ENCODE results near the gene TMEM131L.

TMEM131L gene

GRCh38 chr4:153479101-153479500 is 12.9 kb downstream of the TMEM131L start:
- no peak for DNase-seq (ENCODE audit: low spot score)

- no peak for DNase-seq (ENCODE audit: low spot score)
These were observed 14.5 kb downstream of the TMEM131L start for GRCh38 chr4:153480704-153481103.

- DNase-seq (ENCODE audit: low spot score), result no peak
These were observed 15.3 kb downstream of the TMEM131L start for GRCh38 chr4:153481478-153481877.

GRCh38 chr4:153483432-153484418 is 17.6 kb downstream of the TMEM131L start:
- DNase-seq (ENCODE audit: low spot score), result no peak

GRCh38 chr4:153485359-153485758 is 19.2 kb downstream of the TMEM131L start:
- no peak for DNase-seq (ENCODE audit: low spot score)

GRCh38 chr4:153485860-153486259 is 19.7 kb downstream of the TMEM131L start:
- DNase-seq (ENCODE audit: low spot score), result no peak

DNA sequence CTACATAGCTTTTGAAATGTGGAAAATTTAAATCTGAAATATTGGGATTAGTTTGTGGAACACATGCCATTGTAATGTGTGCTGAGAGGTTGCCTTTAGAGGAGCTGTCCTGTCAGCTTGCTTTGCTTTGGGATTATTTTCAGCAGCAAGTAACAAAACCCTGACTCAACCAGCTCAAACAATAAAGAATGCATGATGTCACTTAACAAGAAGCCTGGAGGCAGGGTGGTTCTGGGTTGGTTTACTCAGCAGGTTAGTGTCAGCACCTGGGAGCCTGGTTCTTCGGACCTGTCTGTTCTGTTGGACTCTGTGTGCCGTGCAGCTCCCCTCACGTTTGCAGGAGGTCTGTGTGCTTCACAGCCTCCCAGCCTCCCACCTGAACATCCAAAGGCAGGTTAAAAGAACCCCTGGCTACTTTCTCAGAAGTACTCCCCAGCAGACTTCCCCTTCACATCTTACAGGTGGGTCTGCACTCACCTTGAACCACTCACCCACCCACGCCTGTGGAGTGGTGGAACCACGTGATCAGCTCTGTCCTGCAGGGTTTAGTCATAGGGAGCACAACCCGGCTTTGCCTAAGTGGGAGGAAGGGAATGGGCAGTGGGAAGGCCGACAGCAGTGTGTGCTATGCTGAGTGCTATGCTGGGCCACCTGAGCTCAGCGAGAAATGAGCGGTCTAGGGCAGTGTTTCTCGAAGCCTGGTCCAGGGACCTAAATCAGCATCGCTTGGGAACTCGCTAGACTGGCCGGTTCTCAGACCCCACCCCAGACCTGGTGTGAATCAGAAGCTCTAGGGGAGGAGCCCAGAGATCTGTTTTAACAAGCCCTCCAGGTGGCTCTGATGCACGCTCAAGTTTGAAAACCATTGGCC is 20.4 kb downstream of the TMEM131L start:
- no peak for DNase-seq (ENCODE audit: low spot score)

- no peak for DNase-seq (ENCODE audit: low spot score)
These were observed 22.1 kb downstream of the TMEM131L start for GRCh38 chr4:153488006-153488891.

GRCh38 chr4:153489856-153490558 is 23.8 kb downstream of the TMEM131L start:
- DNase-seq (ENCODE audit: low spot score), result no peak

DNA sequence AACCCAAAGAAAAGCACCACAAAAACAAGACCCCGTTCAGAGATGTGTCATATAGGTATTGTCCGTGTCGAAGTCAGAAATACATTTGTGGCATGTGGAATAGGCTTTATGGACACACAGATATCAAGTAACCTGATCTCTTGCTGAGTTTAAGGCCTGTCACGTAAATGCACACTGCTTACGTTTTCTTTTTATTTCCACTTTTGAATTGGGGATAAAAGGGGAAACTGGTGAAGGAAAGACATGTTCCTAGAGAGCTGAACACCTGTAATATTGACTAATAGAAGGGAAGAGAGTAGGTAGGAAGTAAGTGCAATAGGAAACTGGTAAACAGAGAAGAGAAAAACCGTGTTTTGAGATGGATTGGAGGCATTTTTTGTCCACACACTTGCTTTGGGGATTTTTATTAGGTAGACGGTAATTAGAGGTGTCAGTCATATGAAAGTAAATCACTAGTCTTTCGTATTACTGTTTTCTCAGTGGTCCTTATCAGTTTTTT is 24.9 kb downstream of the TMEM131L start:
- DNase-seq (ENCODE audit: low spot score), result no peak

DNA sequence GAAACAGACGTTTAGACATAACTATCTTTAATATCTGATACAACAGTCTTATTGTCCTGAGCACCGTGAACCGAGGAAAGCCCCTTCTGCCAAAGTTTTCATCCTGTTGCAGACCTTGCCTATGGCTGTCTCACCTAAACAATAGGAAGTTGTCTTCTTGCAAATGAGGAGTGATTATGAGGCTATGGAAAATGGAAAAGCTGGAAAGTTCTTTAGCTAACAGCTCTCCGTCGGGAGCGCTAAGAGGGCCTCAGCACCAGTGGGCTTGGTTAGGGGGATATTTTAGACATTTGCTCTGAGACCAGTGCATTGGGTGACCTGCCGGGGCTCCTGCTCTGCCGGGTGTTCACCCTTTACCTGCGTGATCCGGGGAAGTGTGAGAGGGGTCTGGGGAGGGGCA is 28.4 kb downstream of the TMEM131L start:
- DNase-seq (ENCODE audit: low spot score), result no peak

DNA sequence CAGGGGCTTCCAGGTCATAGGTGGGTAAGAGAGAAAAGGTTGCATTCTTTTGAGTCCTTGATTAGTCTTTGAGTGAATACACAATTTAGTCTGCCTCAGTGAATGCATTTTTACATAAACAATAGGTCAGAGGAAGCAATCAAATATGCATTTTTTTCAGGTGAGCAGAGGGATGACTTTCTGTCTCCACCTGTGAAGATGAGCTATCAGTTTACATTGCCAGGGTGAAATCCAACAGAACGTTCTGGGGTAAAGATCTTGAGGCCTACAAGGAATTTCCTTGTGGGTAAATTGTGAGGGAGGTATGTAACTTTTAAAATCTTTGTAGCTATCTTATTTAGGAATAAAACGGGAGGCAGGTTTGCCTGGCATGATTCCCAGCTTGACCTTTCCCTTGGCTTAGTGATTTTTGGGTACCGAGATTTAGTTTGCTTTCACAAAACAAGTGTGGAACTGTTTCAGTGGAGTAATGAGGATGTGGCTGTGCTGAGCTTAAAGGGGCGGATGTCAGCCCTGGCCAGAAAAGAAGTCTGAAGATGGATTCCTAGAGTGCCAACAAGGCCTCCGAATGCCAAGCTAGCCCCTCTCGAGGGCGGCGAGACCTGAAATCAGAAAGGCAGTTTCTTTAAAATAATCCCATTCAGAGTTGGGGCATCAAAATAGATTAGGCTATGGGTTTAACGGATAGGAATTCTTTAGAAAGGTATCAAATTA is 29.5 kb downstream of the TMEM131L start:
- DNase-seq (ENCODE audit: low spot score), result no peak

DNA sequence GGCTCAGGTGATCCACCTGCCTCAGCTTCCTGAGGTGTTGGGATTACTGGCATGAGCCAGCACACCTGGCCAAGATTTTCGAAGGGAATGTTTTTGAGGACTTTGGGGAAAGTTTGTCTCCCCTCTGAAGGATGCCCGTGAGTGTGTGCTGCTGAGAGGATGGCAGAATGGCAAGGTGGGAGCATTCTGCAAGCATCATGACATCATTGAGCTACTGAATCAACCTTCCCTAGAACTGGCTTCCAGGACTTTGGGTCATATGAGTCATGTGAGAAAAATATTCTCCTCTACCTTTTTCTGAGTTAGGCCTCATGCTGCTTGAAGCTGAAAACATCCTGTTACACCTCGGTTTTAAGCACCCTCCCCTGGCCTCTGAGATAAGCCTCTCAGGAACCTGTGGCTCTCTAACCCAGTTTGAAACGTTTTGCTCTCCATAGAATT is 31.0 kb downstream of the TMEM131L start:
- no peak for DNase-seq (ENCODE audit: low spot score)

- DNase-seq (ENCODE audit: low spot score), result no peak
These were observed 32.1 kb downstream of the TMEM131L start for GRCh38 chr4:153497988-153498967.

DNA sequence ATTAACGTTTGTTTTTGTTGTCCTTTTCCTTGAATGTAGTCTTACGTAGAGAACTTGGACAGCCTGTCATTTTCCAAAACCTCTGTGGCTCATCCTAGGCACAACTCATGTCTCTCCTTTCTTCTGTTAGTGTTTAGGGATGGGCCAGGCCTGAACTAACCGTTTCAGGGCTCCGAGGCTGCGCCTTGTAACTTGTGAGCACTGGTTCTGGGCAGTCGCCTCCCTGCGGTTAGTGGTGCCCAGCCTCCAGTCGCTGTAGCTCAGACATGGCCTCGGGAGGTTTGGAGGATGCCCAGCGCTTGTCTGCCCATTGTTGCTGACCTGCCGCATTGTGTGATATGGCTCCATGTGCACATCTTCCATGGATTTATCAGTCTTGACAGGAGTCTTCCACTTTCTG is 32.8 kb downstream of the TMEM131L start:
- DNase-seq (ENCODE audit: low spot score), result no peak

- no peak for DNase-seq (ENCODE audit: low spot score)
These were observed 35.4 kb downstream of the TMEM131L start for GRCh38 chr4:153501578-153501977.

DNA sequence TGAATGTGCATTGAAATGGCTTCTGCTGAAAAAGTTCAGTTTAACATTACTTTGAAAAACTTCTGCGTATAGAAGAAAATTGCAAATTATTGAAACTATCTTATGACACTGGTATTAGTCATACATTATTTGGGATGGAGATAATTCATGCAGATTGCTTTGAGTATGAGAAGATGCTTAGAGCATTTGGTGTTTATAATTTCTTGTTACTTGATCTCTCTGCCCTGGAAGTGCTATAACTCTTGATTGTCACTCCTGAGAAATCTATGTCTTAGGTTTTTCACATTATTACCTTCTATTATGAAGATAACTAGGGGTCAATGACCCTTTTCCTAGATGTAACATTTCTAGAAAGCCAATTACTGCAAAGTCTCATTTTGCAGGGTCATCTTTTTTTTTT is 36.4 kb downstream of the TMEM131L start:
- DNase-seq (ENCODE audit: low spot score), result no peak

- no peak for DNase-seq (ENCODE audit: low spot score)
These were observed 40.5 kb downstream of the TMEM131L start for GRCh38 chr4:153506341-153507309.
